ENCODE data around the gene POTEE. TPM values are rescaled to one million over a fixed set of nuclear protein-coding genes. Genes with fewer than 3 reads are reported as not detected.
"Not testable (repeated sequence)": the region's sequence is repeated elsewhere in the genome, so short reads cannot be mapped to it uniquely, and the experiment has no call there.

Gene POTEE
- 0.45 TPM for total RNA-seq

DNA sequence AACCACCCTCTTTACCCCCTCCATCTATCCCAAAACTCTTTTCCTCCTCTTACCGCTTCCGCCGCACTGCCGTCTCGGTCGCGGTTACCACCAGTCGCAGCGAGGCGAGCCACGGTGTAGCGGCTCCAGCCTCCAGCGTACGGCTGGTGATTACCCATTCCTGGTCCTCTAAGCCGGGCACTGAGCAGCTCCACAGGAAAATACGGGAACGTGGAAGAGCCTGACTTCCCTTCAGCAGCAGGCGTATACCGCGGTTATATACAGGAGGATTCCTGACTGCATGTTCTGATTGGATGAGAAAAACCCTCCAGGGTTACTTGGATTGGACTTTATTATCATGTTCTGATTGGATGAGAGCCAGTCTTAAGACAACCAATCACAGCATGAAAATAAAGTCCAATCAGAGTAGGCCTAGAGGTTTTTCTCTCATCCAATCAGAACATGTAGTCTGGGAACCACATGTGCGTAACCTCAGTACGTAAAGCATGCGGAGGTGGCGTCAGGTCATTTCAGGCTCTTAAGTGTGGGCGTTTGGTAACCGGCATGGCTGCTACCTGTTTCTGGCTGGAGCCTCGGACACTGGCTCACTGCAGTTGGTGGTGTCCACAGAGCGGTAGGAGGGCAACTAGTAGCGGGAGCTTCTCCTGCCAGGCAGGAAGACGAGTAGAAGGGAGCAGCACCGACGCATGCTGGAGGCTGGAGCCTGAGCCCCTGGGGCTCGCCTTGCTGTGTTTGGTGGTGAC is at the start of gene POTEE:
Gene POTEE (plus strand): TSS at position 507 of the 743 bp plus-strand sequence. CDS start 8,867 bp downstream, outside the sequence.
- DNase-seq (ENCODE audit: low spot score); ATAC-seq; intact Hi-C loops (cut with DNase I): not testable (repeated sequence)

DNA sequence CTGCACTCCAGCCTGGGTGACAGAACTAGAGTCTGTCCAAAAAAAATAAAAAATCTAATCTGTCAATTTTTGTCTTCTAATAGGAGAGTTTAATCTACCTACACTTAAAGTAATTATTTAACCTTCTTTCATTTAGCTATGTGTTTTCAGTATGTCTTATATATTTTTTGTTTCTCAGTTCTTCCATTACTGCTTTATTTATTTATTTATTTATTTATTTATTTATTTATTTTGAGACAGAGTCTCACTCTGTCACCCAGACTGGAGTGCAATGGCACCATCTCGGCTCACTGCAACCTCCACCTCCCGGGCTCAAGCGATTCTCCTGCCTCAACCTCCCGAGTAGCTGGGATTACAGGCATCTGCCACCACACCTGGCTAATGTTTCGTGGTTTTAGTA is 43.8 kb upstream of the POTEE start:
- DNase-seq (ENCODE audit: low spot score); intact Hi-C loops (cut with DNase I); ATAC-seq: not testable (repeated sequence)

DNA sequence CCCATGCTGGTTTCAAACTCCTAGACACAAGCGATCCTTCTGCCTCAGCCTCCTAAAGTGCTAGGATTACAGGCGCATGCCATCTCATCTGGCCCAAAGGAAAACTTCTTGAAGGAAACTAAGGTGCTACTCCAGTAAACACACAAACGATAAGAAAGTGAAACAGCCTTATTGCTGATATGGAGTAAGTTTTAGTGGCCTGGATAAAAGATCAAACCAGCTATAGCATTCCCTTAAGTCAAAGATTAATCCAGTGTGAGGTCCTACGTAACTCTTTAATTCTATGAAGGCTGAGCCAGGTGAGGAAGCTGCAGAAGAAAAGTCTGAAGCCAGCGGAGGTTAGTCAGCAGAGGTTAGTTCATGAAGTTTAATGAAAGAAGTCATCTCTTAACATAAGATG is 40.8 kb upstream of the POTEE start:
- intact Hi-C loops (cut with DNase I), result no loop called here
- DNase-seq (ENCODE audit: low spot score) (no peak), ATAC-seq (no peak)

DNA sequence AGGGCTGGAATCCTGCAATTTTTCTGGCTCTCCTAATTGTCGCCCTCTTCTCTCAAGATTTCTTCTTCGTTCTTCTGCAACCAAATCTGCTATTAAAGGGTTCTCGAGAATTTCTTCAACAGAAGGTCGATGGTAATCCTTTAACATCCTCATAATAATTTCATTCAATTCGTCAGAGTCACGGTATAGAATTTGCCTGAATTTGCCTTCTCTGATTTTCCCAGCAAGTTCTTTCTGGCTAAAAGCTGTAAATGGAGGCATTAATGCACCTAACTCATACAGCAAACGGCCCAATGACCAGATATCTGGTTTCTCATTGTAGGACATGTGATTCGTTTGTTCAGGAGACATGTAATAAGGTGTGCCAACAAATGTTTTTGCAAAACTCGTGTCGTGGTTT is 31.3 kb upstream of the POTEE start:
- ATAC-seq; intact Hi-C loops (cut with DNase I); DNase-seq (ENCODE audit: low spot score): not testable (repeated sequence)

DNA sequence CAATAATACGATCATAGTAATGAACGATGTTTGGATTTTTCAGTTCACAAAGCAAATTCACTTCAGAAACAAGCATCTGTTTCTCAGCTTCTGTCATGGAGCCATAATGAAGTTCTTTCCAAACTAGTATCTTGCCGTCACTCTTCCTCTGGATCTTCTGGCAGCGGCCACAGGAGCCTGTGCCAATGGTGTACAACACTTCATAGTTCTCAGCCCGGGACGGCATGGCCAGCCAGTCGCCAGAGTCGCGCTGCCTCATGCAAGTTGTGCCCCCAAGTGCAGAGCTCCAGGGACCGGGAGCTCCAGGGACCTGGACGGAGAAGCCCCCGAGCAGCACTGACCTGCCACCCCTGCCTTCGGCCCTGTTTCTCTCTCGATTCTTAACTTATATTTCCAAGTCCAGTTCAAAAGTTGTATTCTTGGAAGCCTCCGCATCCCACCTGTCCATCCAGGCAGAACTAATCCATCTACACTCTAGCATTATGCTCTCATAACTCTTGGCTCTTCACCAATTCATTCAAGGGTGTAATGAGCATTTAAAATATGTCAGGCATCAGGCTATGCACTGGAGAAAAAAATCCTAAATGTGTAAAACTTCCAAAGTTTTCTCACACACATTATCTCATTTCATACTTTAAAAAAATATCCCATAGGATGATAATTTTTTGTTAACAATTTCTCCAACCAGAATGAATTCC is 30.5 kb upstream of the POTEE start:
- ATAC-seq; DNase-seq (ENCODE audit: low spot score); intact Hi-C loops (cut with DNase I): not testable (repeated sequence)

DNA sequence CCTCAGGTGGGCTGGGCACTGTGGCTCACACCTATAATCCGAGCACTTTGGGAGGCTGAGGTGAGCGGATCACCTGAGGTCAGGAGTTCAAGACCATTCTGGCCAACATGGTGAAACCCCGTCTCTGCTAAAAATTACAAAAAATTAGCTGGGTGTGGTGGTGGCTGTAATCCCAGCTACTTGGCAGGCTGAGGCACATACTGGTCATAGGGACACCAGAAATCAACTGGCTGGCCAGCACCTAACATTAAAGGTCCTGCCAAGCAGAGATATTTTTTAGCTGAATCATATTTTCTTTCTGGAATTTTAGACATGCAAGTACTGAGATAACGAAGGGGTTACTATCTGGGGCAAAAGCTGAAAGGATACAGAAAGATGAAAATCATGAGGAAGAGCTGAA is 27.9 kb upstream of the POTEE start:
- DNase-seq (ENCODE audit: low spot score); ATAC-seq; intact Hi-C loops (cut with DNase I): not testable (repeated sequence)

DNA sequence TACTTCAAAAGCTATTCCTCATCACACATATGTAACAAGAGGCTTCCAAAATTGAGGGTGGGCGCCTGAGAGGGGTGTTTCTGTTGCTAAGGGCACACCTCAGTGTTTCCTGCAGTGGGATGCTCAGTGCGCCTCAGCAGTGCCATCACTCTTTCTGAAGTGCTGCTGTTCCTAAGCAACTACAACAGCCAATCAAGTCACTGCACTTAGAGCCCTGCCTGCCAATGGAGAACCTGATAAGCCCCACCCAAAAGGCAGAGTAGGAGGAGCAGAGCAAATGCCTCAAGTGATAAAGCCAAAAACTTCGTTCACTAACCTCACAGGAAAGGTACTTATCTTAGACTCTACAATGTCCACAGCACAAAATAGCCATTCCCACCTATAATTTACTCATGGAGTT is 15.9 kb upstream of the POTEE start:
- intact Hi-C loops (cut with DNase I), result not testable (repeated sequence)

DNA sequence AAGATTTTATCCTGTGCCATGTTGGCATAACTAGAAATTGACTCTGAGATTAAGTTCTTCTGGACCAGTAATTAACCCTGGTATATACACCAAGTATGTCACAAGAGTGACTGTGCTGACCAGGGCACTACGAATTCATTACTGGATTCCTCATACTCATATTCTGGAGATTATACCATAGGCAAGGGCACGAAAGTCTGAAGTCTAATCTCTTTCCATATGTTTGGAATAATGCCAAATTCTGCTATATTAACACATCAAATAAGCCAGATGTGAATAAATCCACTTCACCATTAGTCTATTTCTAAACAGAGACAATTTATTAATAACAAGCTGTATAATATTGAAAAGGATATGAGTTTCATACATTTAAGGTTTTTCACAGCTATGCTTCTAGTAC is 13.2 kb upstream of the POTEE start:
- DNase-seq (ENCODE audit: low spot score); ATAC-seq; intact Hi-C loops (cut with DNase I): not testable (repeated sequence)

More for the DNA sequence above, 15.9 kb upstream of the POTEE start:
- not testable (repeated sequence) for DNase-seq (ENCODE audit: low spot score); ATAC-seq

DNA sequence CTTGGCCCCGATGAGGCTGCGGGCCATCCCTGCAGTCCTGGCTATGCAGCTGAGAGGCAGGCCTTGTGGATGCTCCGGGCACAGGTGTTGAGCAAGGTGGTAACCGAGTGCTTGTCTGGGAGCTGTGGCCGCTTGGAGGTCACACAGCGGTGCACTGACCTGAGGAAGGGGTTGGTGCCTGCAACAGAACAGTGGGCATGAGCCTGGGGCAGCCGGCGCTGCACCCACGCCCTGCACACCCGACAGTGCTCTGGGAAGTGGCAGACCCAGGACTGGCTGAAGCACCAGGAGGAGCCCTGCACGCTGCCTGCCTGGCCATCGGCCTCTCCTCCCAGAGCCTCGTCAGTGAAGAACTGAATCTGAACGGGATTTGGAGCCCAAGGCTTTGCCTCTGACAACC is 8.2 kb upstream of the POTEE start:
- intact Hi-C loops (cut with DNase I), result no loop called here
- no peak for DNase-seq (ENCODE audit: low spot score)
- no peak for ATAC-seq

DNA sequence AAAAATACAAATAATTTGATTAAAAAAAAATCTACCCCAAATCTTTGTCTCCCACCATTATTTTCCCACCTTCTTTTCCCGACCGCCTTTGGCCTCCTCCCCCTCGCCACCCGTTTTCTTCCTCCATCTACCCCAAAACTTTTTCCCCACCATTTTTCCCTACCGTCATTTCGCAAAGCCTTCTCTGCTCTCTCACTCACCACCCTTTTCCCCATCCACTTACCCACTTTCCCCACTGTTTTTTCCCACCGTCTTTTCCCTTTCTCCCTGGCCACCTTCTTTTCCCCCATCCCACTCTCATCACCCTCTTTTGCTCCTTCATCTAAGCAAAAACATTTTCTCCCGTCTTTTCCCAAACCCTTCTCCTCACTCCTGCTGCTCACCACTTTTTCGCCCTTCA is 1.5 kb upstream of the POTEE start:
- DNase-seq (ENCODE audit: low spot score); ATAC-seq; intact Hi-C loops (cut with DNase I): not testable (repeated sequence)

DNA sequence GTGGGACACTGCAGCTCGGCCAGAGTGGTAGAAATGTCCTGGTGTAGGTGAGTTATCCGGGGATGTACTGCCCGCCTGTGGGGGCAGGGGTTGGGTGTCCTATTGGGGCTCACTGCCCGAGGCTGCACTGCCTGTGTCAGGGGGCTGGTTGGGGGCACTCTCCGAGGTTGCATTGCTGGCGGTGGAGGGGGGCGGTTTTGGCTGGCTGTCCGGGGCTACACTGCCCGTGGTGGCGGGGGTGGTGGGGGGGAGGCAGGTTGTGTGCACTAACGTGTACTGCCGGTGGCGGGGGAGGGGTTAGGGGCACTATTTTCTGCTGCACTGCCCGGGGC is 403 bp downstream of the POTEE start:
- DNase-seq (ENCODE audit: low spot score); intact Hi-C loops (cut with DNase I): not testable (repeated sequence)
- ATAC-seq, result peak; percentile 20

DNA sequence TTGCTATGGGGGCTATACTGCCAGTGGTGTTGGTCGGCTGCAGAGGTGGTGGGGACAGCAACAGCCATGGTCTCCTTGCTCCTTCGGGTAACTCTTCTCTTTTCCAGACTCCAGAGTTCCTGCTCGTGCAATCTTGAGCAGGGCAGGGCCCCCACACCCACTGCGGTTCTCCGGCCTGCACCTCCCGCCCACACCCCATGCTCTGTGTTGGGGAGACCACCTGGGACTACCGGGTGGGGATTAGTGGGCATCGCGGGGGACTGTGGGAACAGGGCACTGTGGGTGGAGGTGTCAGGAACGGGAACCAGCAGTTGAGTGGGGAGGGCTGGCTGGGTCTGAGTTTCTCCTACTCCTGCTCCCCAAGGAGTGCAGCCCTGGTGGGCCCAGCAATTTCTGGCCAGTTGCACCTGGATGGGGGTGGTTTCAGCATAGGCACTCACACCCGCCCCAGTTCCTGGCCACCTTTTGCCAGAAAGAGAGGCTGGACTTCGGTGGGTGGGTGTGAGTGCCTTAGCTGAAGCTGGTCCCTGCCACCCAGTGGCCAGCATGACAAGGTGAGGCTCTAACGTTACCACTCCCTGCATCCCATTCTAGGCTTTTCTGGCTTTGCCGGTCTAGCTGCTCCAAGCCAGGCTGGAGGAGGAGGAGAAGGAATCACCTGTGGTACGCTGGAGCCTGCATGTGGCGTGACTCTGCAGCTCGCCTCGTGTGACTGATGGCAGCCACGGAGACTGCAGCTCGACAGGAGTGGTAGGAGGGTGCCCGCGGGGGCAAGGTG is 1.3 kb downstream of the POTEE start:
- ATAC-seq; intact Hi-C loops (cut with DNase I); DNase-seq (ENCODE audit: low spot score): not testable (repeated sequence)

DNA sequence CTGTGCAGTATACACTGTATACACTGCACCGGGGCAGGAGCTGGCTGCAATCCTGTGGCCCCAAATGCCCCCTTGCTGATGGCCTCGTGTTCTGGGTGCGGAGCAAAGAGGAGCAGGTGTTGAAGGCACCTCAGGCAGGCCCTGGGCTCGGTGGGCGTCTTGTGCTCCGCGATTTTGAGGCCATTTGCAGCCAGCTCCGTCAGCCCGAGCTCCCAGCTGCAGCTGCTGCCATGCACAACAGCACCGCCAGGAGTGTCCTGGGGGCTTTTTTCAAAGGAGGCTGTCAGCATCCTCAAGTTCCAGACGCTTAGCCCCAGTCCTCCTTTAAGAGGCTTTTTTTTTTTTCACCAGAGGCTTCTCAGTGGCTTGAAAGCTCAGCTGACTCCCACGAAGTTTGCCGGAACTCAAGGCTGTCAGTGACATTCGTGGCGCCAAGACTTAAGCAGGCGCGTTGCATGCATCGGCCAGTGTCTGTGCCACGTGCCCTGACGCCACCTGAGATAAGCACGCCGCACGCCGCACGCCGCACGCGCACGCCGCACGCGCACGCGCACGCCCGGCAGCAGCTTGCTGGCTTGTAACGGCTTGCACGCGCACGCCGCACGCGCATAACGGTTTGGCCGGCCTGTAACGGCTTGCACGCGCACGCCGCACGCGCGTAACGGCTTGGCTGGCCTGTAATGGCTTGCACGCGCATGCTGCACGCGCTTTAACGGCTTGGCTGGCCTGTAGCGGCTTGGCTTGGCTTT is 8.1 kb downstream of the POTEE start:
- intact Hi-C loops (cut with DNase I); ATAC-seq; DNase-seq (ENCODE audit: low spot score): not testable (repeated sequence)

DNA sequence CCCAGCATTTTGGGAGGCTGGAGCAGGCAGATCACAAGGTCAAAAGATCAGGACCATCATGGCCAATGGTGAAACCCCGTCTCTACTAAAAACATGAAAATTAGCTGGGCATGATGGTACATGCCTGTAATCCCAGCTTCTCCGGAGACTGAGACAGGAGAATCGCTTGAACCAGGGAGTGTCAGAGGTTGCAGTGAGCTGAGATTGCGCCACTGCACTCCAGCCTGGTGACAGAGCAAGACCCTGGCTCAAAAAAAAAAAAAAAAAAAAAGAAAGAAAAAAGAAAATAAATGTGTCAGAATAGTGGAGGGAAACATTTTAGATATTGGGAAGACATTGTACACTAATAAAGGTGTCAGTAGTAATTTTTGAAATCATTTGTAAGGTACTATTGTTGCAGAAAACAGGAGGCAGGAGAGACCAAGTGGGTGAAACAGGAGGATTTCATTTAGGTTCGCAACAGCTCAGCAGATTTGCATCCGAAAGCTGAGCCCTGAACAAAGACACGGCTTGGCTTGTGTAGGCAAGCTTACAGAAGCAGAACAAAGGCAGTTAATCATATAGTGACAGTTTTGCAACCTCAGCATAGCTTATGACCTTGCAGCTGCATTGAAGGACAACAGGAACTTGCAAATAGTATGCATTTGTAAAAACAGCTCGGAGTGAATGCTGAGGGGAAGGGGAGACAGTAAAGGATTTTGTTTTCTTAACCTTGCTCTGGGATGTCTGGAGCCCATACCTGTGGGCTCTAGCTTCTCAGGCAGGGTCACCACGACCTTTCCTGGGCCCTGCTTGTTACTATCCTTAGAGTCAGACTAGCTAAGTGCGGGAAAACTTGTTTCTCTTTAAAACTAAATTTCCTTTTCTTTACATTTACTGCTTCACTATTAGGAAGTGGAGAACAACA is 26.5 kb downstream of the POTEE start:
- intact Hi-C loops (cut with DNase I); DNase-seq (ENCODE audit: low spot score); ATAC-seq: not testable (repeated sequence)
